Islet precursor cell (in vitro differentiated cells): ENCODE data around the gene UCKL1.
"Not testable (repeated sequence)": the region's sequence is repeated elsewhere in the genome, so short reads cannot be mapped to it uniquely, and the experiment has no call there.

ENCODE experiments used
- DNase-seq: peaks from one replicate; pipeline ENCODE4 v3.0.0-alpha.2; 2018

UCKL1 gene

GRCh38 chr20:63955827-63956663, at the start of gene UCKL1:
TSS of gene UCKL1 (minus strand) at chr20:63956416. CDS start at chr20:63956372, 44 bp downstream.
- DNase-seq, result peak; percentile 86

- DNase-seq, result no peak
Observed at GRCh38 chr20:64005394-64005793, 49.2 kb upstream of the UCKL1 start.

- DNase-seq, result no peak
Observed at GRCh38 chr20:64003960-64004725, 47.9 kb upstream of the UCKL1 start.

GRCh38 chr20:64001607-64002011, 45.4 kb upstream of the UCKL1 start:
- DNase-seq, result no peak

GRCh38 chr20:64000906-64001305, 44.7 kb upstream of the UCKL1 start:
- no peak for DNase-seq

GRCh38 chr20:63982937-63983336, 26.7 kb upstream of the UCKL1 start:
- DNase-seq, result no peak

- DNase-seq, result peak; percentile 97
Observed at GRCh38 chr20:63980806-63981728, 24.9 kb upstream of the UCKL1 start, which contains the start of gene PRPF6. TSS of gene PRPF6 (plus strand) at chr20:63981132. CDS start at chr20:63981246, 114 bp downstream.

- DNase-seq, result no peak
Observed at GRCh38 chr20:63980317-63980805, 24.1 kb upstream of the UCKL1 start.

- peak; percentile 69 for DNase-seq
Observed at GRCh38 chr20:63979557-63980316, 23.5 kb upstream of the UCKL1 start, which contains the start of gene SAMD10. TSS of gene SAMD10 (minus strand) at chr20:63979642. CDS start at chr20:63979467, 175 bp downstream.

GRCh38 chr20:63979229-63979556, 23.0 kb upstream of the UCKL1 start:
- DNase-seq, result peak; percentile 52

- peak; percentile 85 for DNase-seq
Observed at GRCh38 chr20:63978319-63979228, 22.4 kb upstream of the UCKL1 start.

GRCh38 chr20:63977739-63978276, 21.6 kb upstream of the UCKL1 start:
- peak; percentile 72 for DNase-seq

GRCh38 chr20:63976980-63977738, 20.9 kb upstream of the UCKL1 start:
- DNase-seq, result peak; percentile 53

GRCh38 chr20:63976511-63976910, 20.3 kb upstream of the UCKL1 start:
- not testable (repeated sequence) for DNase-seq

GRCh38 chr20:63974402-63975200, 18.4 kb upstream of the UCKL1 start:
- no peak for DNase-seq

- DNase-seq, result peak; percentile 91
Observed at GRCh38 chr20:63973636-63974401, 17.6 kb upstream of the UCKL1 start.

- DNase-seq, result no peak
Observed at GRCh38 chr20:63973160-63973479, 16.9 kb upstream of the UCKL1 start.
